Measurements from ENCODE around the gene LMOD1. TPM values are rescaled to one million over a fixed set of nuclear protein-coding genes. Genes with fewer than 3 reads are reported as not detected.

LMOD1 gene
- total and polyA plus RNA-seq, 2 of the 8 experiments (the other 6 are each of a cell fraction or from before 2014, with no cell fraction given): 0.77 to 1.4 TPM

- H3K4ac ChIP-seq (replicated peaks; ENCODE audit: insufficient read length, low read depth, low read length): no peak overlapping the region
- H3K4me3 ChIP-seq (ENCODE audit: extremely low read depth in 1 of 4, insufficient read depth in 2 of 4, low read depth in 3 of 4, low read length in 4 of 4): no peak overlapping the region
- no peak overlapping the region for H2AFZ ChIP-seq (ENCODE audit: low read length)
- POLR2A ChIA-PET (ENCODE audit: partially characterized antibody): interaction anchor here (0.6 to 8.1 kb wide), 10 partner anchors 9 to 255 kb away, joined by 3 to 117 read pairs (median 4); partner anchors contain the start of gene SHISA4
- H3K18ac ChIP-seq (ENCODE audit: extremely low read depth, low read length): no peak overlapping the region
- H3K4me2 ChIP-seq (ENCODE audit: insufficient read depth in 1 of 2, low read depth in 2 of 2, low read length in 2 of 2): no peak overlapping the region
- H4K8ac ChIP-seq (ENCODE audit: extremely low read depth, insufficient read depth, low read length): peak overlapping the region; percentile 69
- no peaks in the 10 kb centered on the region for H3K36me3 ChIP-seq (ENCODE audit: control insufficient read depth in 2 of 4, insufficient read depth in 4 of 4, low read length in 3 of 4)
- no peak overlapping the region for H2BK20ac ChIP-seq (ENCODE audit: low read length)
- peaks cover 4 to 13% (median 6%) of the 10 kb centered on the region in 4 experiments for H3K4me1 ChIP-seq (replicated peaks in 1 of 4; ENCODE audit: control insufficient read depth in 3 of 4, insufficient read depth in 4 of 4, low read length in 3 of 4)
- FAIRE-seq (no peak), DNase-seq (ENCODE audit: low read depth in 1 of 2, low spot score in 2 of 2) (no peak)
- H2BK15ac ChIP-seq (ENCODE audit: low read length): no peak overlapping the region
- no peak overlapping the region for H4K5ac ChIP-seq (ENCODE audit: insufficient read length, low read depth, low read length)
- no peaks in the 10 kb centered on the region for H3K79me2 ChIP-seq (ENCODE audit: control insufficient read depth in 1 of 2, insufficient read depth in 2 of 2, low read length in 2 of 2)
- no peaks in the 10 kb centered on the region for H3K9me3 ChIP-seq (ENCODE audit: insufficient read depth in 2 of 2, low read depth in 1 of 2, low read length in 1 of 2)
- H3K9ac ChIP-seq (replicated peaks in 1 of 4; ENCODE audit: extremely low read depth in 1 of 4, low read depth in 3 of 4, low read length in 3 of 4): no peak overlapping the region
- no peak overlapping the region for H3K14ac ChIP-seq (ENCODE audit: insufficient read length)
- H3K27me3 ChIP-seq (replicated peaks in 1 of 4; ENCODE audit: control insufficient read depth in 3 of 4, extremely low read depth in 1 of 4, insufficient read depth in 3 of 4, low read length in 3 of 4): peaks cover 0 to 5% (median 3%) of the 10 kb centered on the region in 4 experiments; a peak in 4 of 7 replicates
- no peak overlapping the region for H4K91ac ChIP-seq (replicated peaks; ENCODE audit: insufficient read length, low read length)
- H3K56ac ChIP-seq (replicated peaks; ENCODE audit: insufficient read length, low read depth, low read length): no peak overlapping the region
- no peak overlapping the region for H2BK12ac ChIP-seq (ENCODE audit: low read depth, low read length)
- CTCF ChIA-PET (ENCODE audit: partially characterized antibody): interaction anchor here (0.6 to 12.3 kb wide), 7 partner anchors 8 to 296 kb away, joined by 3 to 244 read pairs (median 3); partner anchors contain the start of genes LMOD1, SHISA4 and TIMM17A
- H3K27ac ChIP-seq (ENCODE audit: low read depth, low read length): no peak overlapping the region
- H2AK5ac ChIP-seq (ENCODE audit: low read depth, low read length): no peak overlapping the region
- no peak overlapping the region for H2BK120ac ChIP-seq (replicated peaks; ENCODE audit: low read depth, low read length)
- no peaks in the 10 kb centered on the region for H4K20me1 ChIP-seq (replicated peaks in 1 of 2; ENCODE audit: control insufficient read depth in 1 of 2, insufficient read depth in 2 of 2, low read length in 2 of 2)
- peaks cover 12% of the 10 kb centered on the region; the same call in 1 of the 2 replicates for H3K23me2 ChIP-seq (ENCODE audit: low read depth, low read length)
- H2BK5ac ChIP-seq (ENCODE audit: low read depth, low read length): no peak overlapping the region
- no peak overlapping the region for H3K23ac ChIP-seq (ENCODE audit: insufficient read length)
- 88% methylated on average over 1 of the region's 1 CpG; no CpG with 5 or more reads in 1 of the 2 experiments for WGBS, 2 experiments (ENCODE audit: extremely low coverage in 1 of 2, insufficient coverage in 1 of 2, insufficient read length in 1 of 2, insufficient replicate concordance in 2 of 2, low coverage in 1 of 2, low lambda C conversion rate in 2 of 2, missing lambda C conversion rate in 1 of 2)
- no peaks in the 10 kb centered on the region for H3K79me1 ChIP-seq (ENCODE audit: low read depth, low read length)
- no peak for TF ChIP-seq CEBPB (IDR thresholded peaks at IDR 0.05; ENCODE audit: low read depth, low read length)
Measured at GRCh38 chr1:201884425-201884824, 61.9 kb downstream of the LMOD1 start.
